RPMI7951 (cell line): ENCODE results near the gene ADGRG2. TPM values are rescaled to one million over a fixed set of nuclear protein-coding genes. Genes with fewer than 3 reads are reported as not detected.

Experiments
- DNase-seq: peaks from one replicate; pipeline ENCODE4 v3.0.0-alpha.2; 2012; ENCODE audit warnings: low read depth
- total RNA-seq: library from RNA; depleted of rRNA; stranded (reverse); fragments of >200 nt; shearing (Covaris generic); gene quantifications from 2 replicates; pipeline ENCODE4 v1.2.3, GENCODE V29; 2014; rRNA removed

Gene ADGRG2
- total RNA-seq: not detected in 2 replicates

DNA sequence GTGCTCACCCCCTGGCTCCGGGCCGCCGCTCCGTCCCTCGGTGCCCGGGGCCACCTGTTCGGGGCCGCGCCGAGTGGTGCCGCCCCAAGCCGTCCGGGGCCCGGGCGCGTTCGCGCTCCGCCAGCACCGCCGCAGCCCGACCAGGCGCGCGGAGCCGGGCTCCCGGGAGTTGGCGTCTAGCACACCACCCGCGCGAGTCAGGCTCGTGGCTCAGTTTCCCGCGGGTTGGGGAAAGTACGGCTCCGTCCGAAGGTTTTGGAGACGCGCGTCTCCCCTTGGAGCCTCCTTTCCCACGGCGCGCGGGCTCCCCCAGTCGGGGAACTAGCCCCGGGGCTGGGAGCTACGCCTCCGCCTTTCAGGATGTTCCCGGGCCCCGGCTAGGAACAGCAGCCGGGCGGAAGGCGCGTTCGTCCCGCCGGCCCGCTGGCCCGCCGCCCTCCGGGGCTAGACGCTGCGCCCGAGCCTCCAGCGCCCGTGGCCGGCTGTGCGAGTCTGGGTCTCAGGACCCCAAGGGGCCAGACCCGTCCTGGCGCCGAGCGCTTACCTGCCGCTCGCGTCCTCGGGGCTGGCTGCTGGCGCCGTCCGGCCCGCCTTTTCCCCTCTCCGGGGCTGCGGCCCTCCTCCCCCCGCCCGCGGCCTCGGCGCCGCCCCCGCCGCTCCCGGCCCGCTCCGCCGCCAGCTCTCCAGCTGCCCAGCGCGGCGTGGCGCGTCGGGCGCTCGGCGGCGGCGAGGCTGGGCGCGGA lies at the start of gene ADGRG2:
Gene ADGRG2, minus strand, starts transcription at position 571 of the 743 bp plus-strand sequence. CDS start 53,634 bp downstream, outside the sequence.
- no peak for DNase-seq

- DNase-seq: no peak
These were observed 46.3 kb upstream of the ADGRG2 start for GRCh38 chrX:19168609-19169008.

- no peak for DNase-seq
These were observed 40.6 kb upstream of the ADGRG2 start for GRCh38 chrX:19162851-19163250.

DNA sequence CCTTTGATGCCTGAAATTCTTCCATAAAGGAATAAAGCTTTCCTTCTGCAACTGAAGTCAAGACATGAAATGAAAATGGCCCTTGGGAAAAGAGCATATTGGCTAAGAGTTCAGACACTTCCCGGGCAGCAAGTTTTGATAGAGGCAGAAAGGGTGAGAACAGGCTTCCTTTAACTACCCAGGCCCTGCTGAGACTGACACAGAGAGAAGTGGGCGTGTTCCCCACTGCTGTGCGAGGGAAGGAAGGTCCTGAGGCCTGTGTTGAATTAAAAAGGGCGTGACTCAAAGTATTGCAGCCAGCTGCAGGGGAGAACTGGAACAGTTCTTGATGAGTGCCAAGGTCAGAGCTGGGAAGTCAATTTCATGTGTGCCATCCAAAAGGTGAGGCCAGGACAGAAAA lies 33.9 kb upstream of the ADGRG2 start:
- DNase-seq: no peak

DNA sequence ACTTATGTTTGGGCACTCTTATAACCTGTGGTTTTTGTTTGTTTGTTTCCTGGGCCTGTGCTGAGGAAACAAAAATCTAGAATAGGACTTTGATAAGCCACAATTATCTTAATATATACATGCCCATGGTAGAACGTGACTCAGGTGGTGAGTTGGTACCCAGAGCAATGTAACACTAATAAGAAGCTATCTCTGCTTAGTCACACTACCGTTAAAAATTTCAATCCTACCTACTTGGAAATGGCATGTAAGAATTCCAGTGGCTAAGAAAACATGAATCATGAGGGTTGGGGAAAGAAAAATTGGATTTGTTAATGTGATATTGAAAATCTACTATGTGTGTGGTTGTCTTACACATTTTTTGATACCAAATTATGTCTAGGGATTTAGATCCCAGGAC lies 30.5 kb upstream of the ADGRG2 start:
- DNase-seq: no peak

DNA sequence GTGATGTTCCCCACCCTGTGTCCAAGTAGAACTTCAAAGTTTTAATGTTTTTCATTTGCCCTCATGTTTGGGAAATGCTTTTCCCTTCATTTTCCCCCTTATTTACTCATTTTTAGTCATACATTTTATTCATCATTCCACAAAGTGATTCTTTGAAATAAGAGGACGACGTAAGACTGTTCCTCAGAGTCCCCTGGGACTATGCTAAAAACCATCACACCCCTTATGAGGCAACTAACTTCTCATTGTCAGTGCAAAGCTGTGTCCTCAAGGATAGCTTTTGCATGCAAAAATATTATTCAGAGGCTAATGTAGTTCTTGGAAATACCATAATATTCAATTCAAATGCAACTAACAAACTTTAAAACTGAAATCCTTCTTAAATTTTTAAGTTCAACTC lies 14.8 kb upstream of the ADGRG2 start:
- no peak for DNase-seq

DNA sequence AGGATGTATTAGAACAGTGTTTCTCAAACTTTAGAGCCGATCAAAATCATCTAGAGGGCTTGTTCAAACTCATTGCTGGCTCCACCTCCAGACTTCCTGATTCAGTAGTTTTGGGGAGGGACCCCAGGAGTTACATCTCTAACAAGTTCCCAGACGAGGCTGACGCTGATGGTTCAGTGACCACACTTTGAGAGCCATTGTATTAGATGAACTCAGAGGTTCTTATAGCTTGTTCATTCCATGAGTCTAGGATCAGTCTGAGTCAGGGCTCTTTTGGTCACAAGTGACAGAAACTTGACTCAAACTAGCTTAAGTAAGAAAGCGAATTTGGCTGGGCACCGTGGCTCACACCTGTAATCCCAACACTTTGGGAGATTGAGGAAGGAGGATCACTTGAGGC lies 11.5 kb upstream of the ADGRG2 start:
- no peak for DNase-seq

GRCh38 chrX:19133231-19133630 lies 11.0 kb upstream of the ADGRG2 start:
- no peak for DNase-seq

GRCh38 chrX:19130628-19131027 lies 8.4 kb upstream of the ADGRG2 start:
- DNase-seq: no peak

- no peak for DNase-seq
These were observed 7.4 kb upstream of the ADGRG2 start for GRCh38 chrX:19129694-19130093.

- peak; percentile 19 for DNase-seq
These were observed 5.4 kb upstream of the ADGRG2 start for GRCh38 chrX:19127649-19128168.

DNA sequence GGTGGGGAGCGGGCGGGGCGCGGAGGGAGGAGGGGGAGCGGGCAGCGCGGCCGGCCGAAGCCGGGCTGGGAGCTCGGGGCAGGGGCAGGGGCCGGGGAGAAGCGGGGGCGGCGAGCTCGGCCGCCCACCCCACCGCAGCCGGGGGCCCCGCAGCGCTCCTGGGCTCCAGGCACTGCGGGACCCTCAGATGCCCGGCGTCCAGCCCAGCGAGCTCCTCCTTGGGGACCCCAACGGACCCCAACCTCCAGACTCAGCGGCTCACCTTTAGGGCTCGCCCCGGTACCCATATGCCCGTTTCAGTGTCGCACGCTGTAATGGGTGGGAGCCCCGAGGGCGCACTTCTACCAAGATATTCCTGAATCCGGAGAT lies 357 bp upstream of the ADGRG2 start:
- no peak for DNase-seq

GRCh38 chrX:19121466-19121865 lies 802 bp downstream of the ADGRG2 start:
- no peak for DNase-seq

- DNase-seq: no peak
These were observed 11.6 kb downstream of the ADGRG2 start for GRCh38 chrX:19110642-19111041.

DNA sequence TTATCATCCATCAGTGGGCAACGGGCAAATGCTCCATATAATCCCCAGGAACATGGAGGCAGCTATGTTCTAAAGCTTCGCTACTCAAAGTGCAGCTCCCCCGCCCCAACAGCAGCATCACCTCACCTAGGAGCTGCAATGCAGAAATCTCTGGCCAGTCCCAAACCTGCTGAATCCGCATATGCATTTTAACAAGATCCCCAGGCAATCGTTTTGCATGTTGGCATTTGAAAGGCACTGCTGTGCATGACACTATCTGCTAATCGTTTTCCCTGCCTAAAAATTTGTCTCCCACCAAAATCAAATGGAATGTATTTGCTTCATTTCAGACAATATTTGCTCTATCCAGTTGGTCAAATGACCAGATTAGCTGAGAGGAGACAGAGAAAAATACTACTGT lies 15.2 kb downstream of the ADGRG2 start:
- no peak for DNase-seq

- DNase-seq: no peak
These were observed 21.7 kb downstream of the ADGRG2 start for GRCh38 chrX:19100586-19100985.

DNA sequence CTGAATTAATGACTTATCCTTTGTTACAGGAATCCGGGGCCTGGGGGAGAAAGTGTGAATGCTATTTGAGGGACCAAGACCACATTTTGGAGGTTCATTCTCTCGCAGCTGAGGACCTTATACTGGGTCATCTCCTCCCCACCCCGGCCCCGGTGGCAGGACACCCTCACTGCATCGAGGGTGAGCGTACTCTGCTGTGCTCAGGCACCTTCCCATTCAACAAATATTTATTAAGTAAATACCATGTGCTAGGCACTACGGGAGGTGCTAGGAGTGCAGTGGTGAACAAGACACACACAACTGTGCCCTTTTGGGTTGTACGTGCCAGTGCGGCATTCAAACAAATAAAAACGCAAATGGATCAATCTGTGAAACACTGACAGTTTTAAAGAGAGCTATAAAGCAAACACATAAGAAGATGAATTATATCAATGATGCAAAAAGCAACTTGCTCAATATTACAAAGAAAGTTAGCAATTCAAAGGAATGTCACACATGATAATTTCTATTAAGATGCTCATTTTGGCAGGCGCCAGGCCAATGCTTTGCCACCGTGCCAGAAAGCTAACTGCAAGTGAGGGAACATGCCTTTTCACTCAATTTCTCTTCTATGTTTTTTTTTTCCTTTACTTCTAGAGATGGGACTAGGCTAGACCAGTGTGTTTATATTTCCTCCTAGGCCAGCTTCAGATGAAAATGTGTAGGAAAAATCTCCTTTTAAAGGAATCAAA lies 24.6 kb downstream of the ADGRG2 start:
- DNase-seq: no peak

DNA sequence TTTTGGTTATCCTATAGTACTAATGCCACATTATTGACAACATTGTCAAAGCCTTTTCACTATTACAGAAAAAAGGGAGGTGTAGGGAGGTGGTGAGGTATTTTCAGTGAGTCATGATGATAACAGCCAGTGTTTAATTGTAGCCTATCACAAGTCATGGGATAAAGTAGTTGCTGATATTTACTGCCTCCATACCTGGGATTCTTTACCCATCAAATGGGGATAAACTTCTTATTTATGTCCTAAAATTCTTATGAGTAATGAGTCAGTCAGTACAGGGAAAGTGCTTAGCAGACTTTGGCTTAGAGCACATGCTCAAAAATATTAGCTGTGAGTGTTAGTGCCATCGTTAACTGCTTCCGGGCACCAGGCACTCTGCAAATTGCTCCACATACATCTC lies 25.7 kb downstream of the ADGRG2 start:
- DNase-seq: no peak

- DNase-seq: no peak
These were observed 27.6 kb downstream of the ADGRG2 start for GRCh38 chrX:19094654-19095053.

DNA sequence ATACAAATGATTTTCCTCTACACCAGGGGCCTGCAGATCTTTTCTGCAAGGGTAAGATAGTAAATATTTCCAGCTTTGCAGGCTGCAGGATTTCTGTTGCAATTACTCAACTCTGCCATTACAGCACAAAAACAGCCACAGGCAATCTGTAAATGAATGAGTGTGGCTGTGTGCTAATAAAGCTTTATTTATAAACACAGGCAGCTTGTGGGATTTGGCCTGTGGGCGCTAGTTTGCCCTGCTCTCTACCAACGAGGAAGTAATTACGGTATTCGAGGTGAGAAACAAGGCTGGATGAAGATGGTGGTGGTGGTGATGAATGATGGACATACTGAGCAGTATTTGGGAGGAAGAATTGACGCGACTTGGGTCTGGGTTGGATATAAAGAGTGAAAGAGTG lies 30.7 kb downstream of the ADGRG2 start:
- no peak for DNase-seq

GRCh38 chrX:19089555-19090040 lies 32.7 kb downstream of the ADGRG2 start:
- no peak for DNase-seq

- DNase-seq: no peak
These were observed 36.0 kb downstream of the ADGRG2 start for GRCh38 chrX:19086102-19086772.
